H9 (cell line): Measurements from ENCODE around the gene HERC4. TPM values are rescaled to one million over a fixed set of nuclear protein-coding genes. Genes with fewer than 3 reads are reported as not detected.

ENCODE experiments used
- DNase-seq: peaks from one replicate; pipeline ENCODE4 v3.0.0-alpha.2; 2017
- H2AFZ ChIP-seq: one replicate; pipeline ENCODE4 v1.6.1; 2013; ENCODE audit warnings: mild to moderate bottlenecking, low read length, control low read depth, moderate library complexity
- H2AK5ac ChIP-seq: 2 replicates; pipeline ENCODE4 v1.6.1; 2013; ENCODE audit warnings: low read length, control low read depth, mixed read lengths; ENCODE audit not compliant: insufficient read length
- H2BK120ac ChIP-seq: one replicate; pipeline ENCODE4 v1.6.1; 2013; ENCODE audit warnings: low read depth, mild to moderate bottlenecking, low read length, control low read depth, inconsistent platforms; ENCODE audit not compliant: poor library complexity, severe bottlenecking
- H2BK12ac ChIP-seq: 2 replicates; pipeline ENCODE4 v1.6.1; 2013; ENCODE audit warnings: low read length, control low read depth, mixed read lengths, low read depth; ENCODE audit not compliant: insufficient read length
- H2BK15ac ChIP-seq: 2 replicates; pipeline ENCODE4 v1.6.1; 2013; ENCODE audit warnings: low read depth, low read length, control low read depth
- H2BK20ac ChIP-seq: one replicate; pipeline ENCODE4 v1.6.1; 2013; ENCODE audit warnings: low read depth, mild to moderate bottlenecking, low read length, control low read depth, inconsistent platforms; ENCODE audit not compliant: poor library complexity, severe bottlenecking
- H2BK5ac ChIP-seq: 2 replicates; pipeline ENCODE4 v1.6.1; 2013; ENCODE audit warnings: low read length, control low read depth, mixed read lengths; ENCODE audit not compliant: insufficient read length
- H3K14ac ChIP-seq: 2 replicates; pipeline ENCODE4 v1.6.1; 2013; ENCODE audit warnings: low read length, control low read depth; ENCODE audit not compliant: insufficient read depth
- H3K18ac ChIP-seq: 2 replicates; pipeline ENCODE4 v1.6.1; 2013; ENCODE audit warnings: low read depth, mild to moderate bottlenecking, mixed read lengths, low read length, control low read depth; ENCODE audit not compliant: insufficient read length
- H3K23ac ChIP-seq: 2 replicates; pipeline ENCODE4 v1.6.1; 2013; ENCODE audit warnings: low read length, control low read depth, mixed read lengths, low read depth; ENCODE audit not compliant: insufficient read length
- H3K23me2 ChIP-seq: 2 replicates; pipeline ENCODE4 v1.6.1; 2013; ENCODE audit warnings: low read depth, mild to moderate bottlenecking, mixed read lengths, low read length, control low read depth; ENCODE audit not compliant: insufficient read length, poor library complexity, severe bottlenecking
- H3K27ac ChIP-seq: 2 replicates; pipeline ENCODE4 v1.5.1; 2013; ENCODE audit warnings: low read length, control low read depth, mixed read lengths, low read depth; ENCODE audit not compliant: insufficient read length
- H3K27me3 ChIP-seq: 2 replicates; pipeline ENCODE4 v1.6.1; 2013; ENCODE audit warnings: low read length, control low read depth, inconsistent platforms; ENCODE audit not compliant: insufficient read depth
- H3K4ac ChIP-seq: 2 replicates; pipeline ENCODE4 v1.6.1; 2013; ENCODE audit warnings: low read depth, mild to moderate bottlenecking, control low read depth, inconsistent platforms, low read length, moderate library complexity
- H3K4me1 ChIP-seq: 2 replicates; pipeline ENCODE4 v1.6.1; 2013; ENCODE audit warnings: low read length, control low read depth, inconsistent platforms; ENCODE audit not compliant: insufficient read depth
- H3K4me2 ChIP-seq: 2 replicates; pipeline ENCODE4 v1.6.1; 2013; ENCODE audit warnings: low read length, control low read depth, mixed read lengths; ENCODE audit not compliant: insufficient read length, insufficient read depth
- H3K56ac ChIP-seq: 2 replicates; pipeline ENCODE4 v1.6.1; 2013; ENCODE audit warnings: low read depth, mild to moderate bottlenecking, mixed read lengths, low read length, control low read depth; ENCODE audit not compliant: insufficient read length
- H3K79me1 ChIP-seq: 2 replicates; pipeline ENCODE4 v1.6.1; 2013; ENCODE audit warnings: low read depth, mild to moderate bottlenecking, moderate library complexity, low read length, control low read depth, inconsistent platforms; ENCODE audit not compliant: insufficient read depth, poor library complexity, severe bottlenecking
- H3K79me2 ChIP-seq: 2 replicates; pipeline ENCODE4 v1.6.1; 2013; ENCODE audit warnings: low read length, control low read depth, inconsistent platforms; ENCODE audit not compliant: insufficient read depth
- H3K9ac ChIP-seq: 2 replicates; pipeline ENCODE4 v1.6.1; 2013; ENCODE audit warnings: low read length, control low read depth, mixed read lengths; ENCODE audit not compliant: insufficient read length; ENCODE audit errors: extremely low read depth
- H3K9me3 ChIP-seq: one replicate; pipeline ENCODE4 v1.6.1; 2013; ENCODE audit warnings: low read depth, low read length, inconsistent platforms; ENCODE audit not compliant: control insufficient read depth
- H3T11ph ChIP-seq: one replicate; pipeline ENCODE4 v1.6.1; 2013; ENCODE audit warnings: mild to moderate bottlenecking, low read length, control low read depth, inconsistent platforms
- H4K20me1 ChIP-seq: one replicate; pipeline ENCODE4 v1.6.1; 2013; ENCODE audit not compliant: control insufficient read depth, insufficient read length, insufficient read depth
- H4K5ac ChIP-seq: 2 replicates; pipeline ENCODE4 v1.6.1; 2013; ENCODE audit warnings: low read depth, mild to moderate bottlenecking, mixed read lengths, low read length, control low read depth; ENCODE audit not compliant: insufficient read length
- H4K8ac ChIP-seq: replicated peaks from 2 replicates; pipeline ENCODE4 v1.6.1; 2013; ENCODE audit warnings: low read length, control low read depth, mixed read lengths, low read depth; ENCODE audit not compliant: insufficient read length
- H4K91ac ChIP-seq: 2 replicates; pipeline ENCODE4 v1.6.1; 2013; ENCODE audit warnings: low read depth, mild to moderate bottlenecking, moderate library complexity, mixed read lengths, low read length, control low read depth; ENCODE audit not compliant: insufficient read length
- H3K27ac Mint-ChIP-seq, 3 experiments: 2 replicates in 2 of 3; 3 replicates in 1 of 3; pipeline ENCODE4 v1.8.0; 2020 to 2021; ENCODE audit warnings: mixed read lengths in 3 of 3, mild to moderate bottlenecking in 1 of 3, moderate library complexity in 1 of 3
- H3K27me3 Mint-ChIP-seq: 2 replicates; pipeline ENCODE4 v1.8.0; 2021; ENCODE audit warnings: low read depth, mild to moderate bottlenecking, moderate library complexity, mixed read lengths
- H3K36me3 Mint-ChIP-seq, 3 experiments: 2 replicates in 2 of 3; 3 replicates in 1 of 3; pipeline ENCODE4 v1.8.0; 2020 to 2021; ENCODE audit warnings: low read depth in 3 of 3, mixed read lengths in 3 of 3; ENCODE audit not compliant: insufficient read depth in 1 of 3
- H3K4me1 Mint-ChIP-seq, 2 experiments: 2 replicates each; pipeline ENCODE4 v1.8.0; 2020; ENCODE audit warnings: mixed read lengths in 2 of 2
- H3K4me3 Mint-ChIP-seq, 2 experiments: 2 replicates in 1 of 2; 3 replicates in 1 of 2; pipeline ENCODE4 v1.8.0; 2020 to 2021; ENCODE audit warnings: mild to moderate bottlenecking in 2 of 2, mixed read lengths in 2 of 2, moderate library complexity in 1 of 2
- H3K9me3 Mint-ChIP-seq, 2 experiments: 2 replicates in 1 of 2; 3 replicates in 1 of 2; pipeline ENCODE4 v1.8.0; 2020; ENCODE audit warnings: mild to moderate bottlenecking in 2 of 2, mixed read lengths in 2 of 2, moderate library complexity in 1 of 2
- CTCF ChIP-seq: fragments of 200-600 bp; sonication (generic); conservative IDR thresholded peaks from 3 replicates; pipeline ENCODE4 v1.8.0; 2021; ENCODE audit warnings: antibody characterized with exemption, mild to moderate bottlenecking
- WGBS: extraction: QIAGEN DNeasy Blood & Tissue Kit; methylation state at CpG from one replicate; pipeline ENCODE4 v1.1.7; 2013; ENCODE audit warnings: missing lambda C conversion rate, low lambda C conversion rate, mixed read lengths; ENCODE audit not compliant: insufficient read length; ENCODE audit errors: extremely low coverage; 5-methylcytosine and 5-hydroxymethylcytosine counted together
- total RNA-seq: library from RNA; stranded (reverse); gene quantifications from 2 replicates; pipeline ENCODE4 v1.2.1, GENCODE V29; 2021

The HERC4 gene
- total RNA-seq, 1 experiment from 2014 or later: 24.5 TPM

DNA sequence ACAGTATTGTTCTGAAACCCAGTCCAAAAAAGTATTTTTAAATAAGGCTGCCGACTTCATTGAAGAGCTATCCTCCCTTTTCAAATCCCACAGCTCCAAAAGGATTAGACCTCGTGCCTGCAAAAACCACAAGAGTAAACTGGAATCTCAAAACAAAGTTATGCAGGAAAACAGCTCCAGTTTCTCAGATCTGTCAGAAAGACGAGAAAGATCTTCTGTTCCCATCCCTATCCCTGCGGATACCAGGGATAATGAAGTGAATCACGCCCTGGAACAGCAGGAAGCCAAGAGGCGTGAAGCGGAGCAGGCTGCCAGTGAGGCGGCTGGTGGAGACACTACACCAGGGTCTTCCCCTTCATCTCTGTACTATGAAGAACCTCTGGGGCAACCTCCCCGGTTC, 46.8 kb upstream of the HERC4 start:
- H2BK15ac ChIP-seq: no peak overlapping the region
- no peak overlapping the region for H3K9ac ChIP-seq
- H2AFZ ChIP-seq: no peak overlapping the region
- no peak overlapping the region for H4K5ac ChIP-seq
- no peaks in the 10 kb centered on the region; the same call in 1 of the 2 replicates for H3K4me1 ChIP-seq
- H3K4me1 Mint-ChIP-seq: peaks cover 0 to 3% of the 10 kb centered on the region in 2 experiments; a peak in 2 of 4 replicates
- H3K36me3 Mint-ChIP-seq: no peaks in the 10 kb centered on the region
- H3T11ph ChIP-seq: no peak overlapping the region
- no peaks in the 10 kb centered on the region for H3K27me3 ChIP-seq
- no peak overlapping the region for H3K27ac Mint-ChIP-seq
- H3K18ac ChIP-seq: no peak overlapping the region
- DNase-seq: no peak
- no peaks in the 10 kb centered on the region for H3K23me2 ChIP-seq
- H3K27me3 Mint-ChIP-seq: no peaks in the 10 kb centered on the region; the same call in 1 of the 2 replicates
- peak overlapping the region; percentile 77 for H2BK5ac ChIP-seq
- H3K56ac ChIP-seq: no peak overlapping the region
- no peaks in the 10 kb centered on the region for H4K20me1 ChIP-seq
- H3K9me3 Mint-ChIP-seq: no peaks in the 10 kb centered on the region
- H4K8ac ChIP-seq: no peak overlapping the region
- WGBS: no CpG with 5 or more reads among the region's 9 CpGs
- no peak overlapping the region for H4K91ac ChIP-seq
- no peaks in the 10 kb centered on the region for H3K79me2 ChIP-seq
- H2AK5ac ChIP-seq: no peak overlapping the region
- no peak for TF ChIP-seq CTCF
- no peak overlapping the region for H2BK12ac ChIP-seq
- no peaks in the 10 kb centered on the region for H3K79me1 ChIP-seq
- no peaks in the 10 kb centered on the region for H3K9me3 ChIP-seq
- H3K4ac ChIP-seq: no peak overlapping the region
- H3K27ac ChIP-seq: no peak overlapping the region
- H2BK20ac ChIP-seq: no peak overlapping the region
- H3K23ac ChIP-seq: no peak overlapping the region
- H3K4me3 Mint-ChIP-seq: no peak overlapping the region
- no peak overlapping the region for H3K4me2 ChIP-seq
- H2BK120ac ChIP-seq: no peak overlapping the region
- no peak overlapping the region for H3K14ac ChIP-seq
